ENCODE data around the gene RBM4B.

DNA sequence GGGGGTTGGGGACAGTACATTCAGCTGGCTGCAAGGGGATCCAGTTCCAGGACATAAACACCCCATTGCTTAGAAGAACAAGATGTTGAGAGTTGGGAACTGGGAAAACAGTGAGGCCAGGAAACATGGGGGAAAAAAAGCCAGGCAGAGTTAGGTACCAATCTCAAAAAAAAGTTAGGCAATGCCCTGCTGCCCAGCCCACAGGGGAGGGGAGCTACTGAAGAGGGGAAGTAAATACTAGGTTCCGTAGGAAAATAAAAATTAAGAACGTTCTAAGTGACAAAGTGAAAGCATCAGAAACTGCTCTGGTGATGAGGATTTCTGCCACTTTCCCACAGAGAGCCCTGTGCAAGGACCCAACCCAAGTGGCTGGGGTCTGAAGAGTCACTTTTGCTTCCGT lies 39.3 kb upstream of the RBM4B start:
- no peak for TF ChIP-seq POLR2AphosphoS5 (IDR thresholded peaks at IDR 0.05; ENCODE audit: low read depth, low read length)
- no peak for TF ChIP-seq SIN3A (IDR thresholded peaks at IDR 0.05; ENCODE audit: borderline replicate concordance, insufficient read depth, low read length)
- TF ChIP-seq, protein P1, sequence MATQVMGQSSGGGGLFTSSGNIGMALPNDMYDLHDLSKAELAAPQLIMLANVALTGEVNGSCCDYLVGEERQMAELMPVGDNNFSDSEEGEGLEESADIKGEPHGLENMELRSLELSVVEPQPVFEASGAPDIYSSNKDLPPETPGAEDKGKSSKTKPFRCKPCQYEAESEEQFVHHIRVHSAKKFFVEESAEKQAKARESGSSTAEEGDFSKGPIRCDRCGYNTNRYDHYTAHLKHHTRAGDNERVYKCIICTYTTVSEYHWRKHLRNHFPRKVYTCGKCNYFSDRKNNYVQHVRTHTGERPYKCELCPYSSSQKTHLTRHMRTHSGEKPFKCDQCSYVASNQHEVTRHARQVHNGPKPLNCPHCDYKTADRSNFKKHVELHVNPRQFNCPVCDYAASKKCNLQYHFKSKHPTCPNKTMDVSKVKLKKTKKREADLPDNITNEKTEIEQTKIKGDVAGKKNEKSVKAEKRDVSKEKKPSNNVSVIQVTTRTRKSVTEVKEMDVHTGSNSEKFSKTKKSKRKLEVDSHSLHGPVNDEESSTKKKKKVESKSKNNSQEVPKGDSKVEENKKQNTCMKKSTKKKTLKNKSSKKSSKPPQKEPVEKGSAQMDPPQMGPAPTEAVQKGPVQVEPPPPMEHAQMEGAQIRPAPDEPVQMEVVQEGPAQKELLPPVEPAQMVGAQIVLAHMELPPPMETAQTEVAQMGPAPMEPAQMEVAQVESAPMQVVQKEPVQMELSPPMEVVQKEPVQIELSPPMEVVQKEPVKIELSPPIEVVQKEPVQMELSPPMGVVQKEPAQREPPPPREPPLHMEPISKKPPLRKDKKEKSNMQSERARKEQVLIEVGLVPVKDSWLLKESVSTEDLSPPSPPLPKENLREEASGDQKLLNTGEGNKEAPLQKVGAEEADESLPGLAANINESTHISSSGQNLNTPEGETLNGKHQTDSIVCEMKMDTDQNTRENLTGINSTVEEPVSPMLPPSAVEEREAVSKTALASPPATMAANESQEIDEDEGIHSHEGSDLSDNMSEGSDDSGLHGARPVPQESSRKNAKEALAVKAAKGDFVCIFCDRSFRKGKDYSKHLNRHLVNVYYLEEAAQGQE (IDR thresholded peaks at IDR 0.05; ENCODE audit: insufficient read depth in 1 of 2, low read depth in 2 of 2, low read length in 2 of 2), result no peak
- TF ChIP-seq TAF1 (IDR thresholded peaks at IDR 0.05; ENCODE audit: borderline replicate concordance, insufficient read depth, low read length), result no peak

Measured in PFSK-1 (cell line).